NT2/D1 (cell line): ENCODE results near the gene TXNRD1.

Experiments
- SUZ12 ChIP-seq: IDR thresholded peaks from 2 replicates; pipeline ENCODE4 v1.6.1; 2011; ENCODE audit not compliant: insufficient read length, insufficient read depth; ENCODE audit errors: extremely low read depth
- ZNF274 ChIP-seq: IDR thresholded peaks from 2 replicates; pipeline ENCODE4 v1.6.1; 2011; ENCODE audit warnings: mild to moderate bottlenecking, low read depth, low read length

DNA sequence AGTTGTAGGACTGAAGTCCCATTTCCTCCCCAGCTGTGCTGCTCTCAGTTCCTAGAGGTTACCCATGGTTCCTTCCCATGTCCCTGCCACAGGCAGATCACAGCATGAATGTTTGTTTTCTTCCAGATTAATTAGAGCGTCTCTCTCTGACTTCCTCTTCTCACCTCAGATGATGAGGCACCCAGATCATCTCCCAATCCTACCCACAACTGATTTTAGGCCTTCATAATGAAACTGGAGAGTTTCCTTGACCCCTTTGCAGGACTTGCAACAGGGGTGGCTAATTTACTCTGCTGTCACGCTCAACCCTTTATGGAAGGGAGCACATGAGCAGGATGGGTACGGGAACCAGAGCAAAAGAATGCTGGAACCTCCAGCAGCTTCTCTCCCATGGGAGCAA is 32.1 kb upstream of the TXNRD1 start:
- TF ChIP-seq ZNF274 (no peak), SUZ12 (no peak)
